ENCODE measurements around the gene RINT1.
"Not testable (repeated sequence)": the region's sequence is repeated elsewhere in the genome, so short reads cannot be mapped to it uniquely, and the experiment has no call there.

The RINT1 gene

GRCh38 chr7:105531792-105532671 lies at the start of gene RINT1:
Gene RINT1, plus strand, starts transcription at chr7:105532201. Its CDS starts 115 bp downstream, at chr7:105532316.
- peak; percentile 28 for DNase-seq

GRCh38 chr7:105487579-105488571 lies 44.1 kb upstream of the RINT1 start:
- no peak for DNase-seq

- no peak for DNase-seq
Observed at GRCh38 chr7:105489409-105489808, 42.6 kb upstream of the RINT1 start.

- DNase-seq, result no peak
Observed at GRCh38 chr7:105493196-105493922, 38.6 kb upstream of the RINT1 start.

- no peak for DNase-seq
Observed at GRCh38 chr7:105493923-105494315, 38.1 kb upstream of the RINT1 start.

- DNase-seq, result no peak
Observed at GRCh38 chr7:105496521-105496920, 35.5 kb upstream of the RINT1 start.

GRCh38 chr7:105497016-105497415 lies 35.0 kb upstream of the RINT1 start:
- DNase-seq, result no peak

GRCh38 chr7:105502173-105502572 lies 29.8 kb upstream of the RINT1 start:
- no peak for DNase-seq

- no peak for DNase-seq
Observed at GRCh38 chr7:105512415-105512814, 19.6 kb upstream of the RINT1 start.

- no peak for DNase-seq
Observed at GRCh38 chr7:105512926-105513526, 19.0 kb upstream of the RINT1 start.

GRCh38 chr7:105515610-105516009 lies 16.4 kb upstream of the RINT1 start:
- DNase-seq, result not testable (repeated sequence)

- DNase-seq, result no peak
Observed at GRCh38 chr7:105519353-105519752, 12.6 kb upstream of the RINT1 start.

GRCh38 chr7:105520620-105521019 lies 11.4 kb upstream of the RINT1 start:
- not testable (repeated sequence) for DNase-seq

GRCh38 chr7:105521027-105521716 lies 10.8 kb upstream of the RINT1 start:
- peak; percentile 32 for DNase-seq

- peak; percentile 18 for DNase-seq
Observed at GRCh38 chr7:105521717-105522463, 10.1 kb upstream of the RINT1 start, which contains the start of gene PUS7. Gene PUS7, minus strand, starts transcription at chr7:105522271. Its CDS starts 13,759 bp downstream, at chr7:105508512.

GRCh38 chr7:105524423-105524822 lies 7.6 kb upstream of the RINT1 start:
- not testable (repeated sequence) for DNase-seq

GRCh38 chr7:105524840-105525239 lies 7.2 kb upstream of the RINT1 start:
- DNase-seq, result no peak

GRCh38 chr7:105527737-105528136 lies 4.3 kb upstream of the RINT1 start:
- not testable (repeated sequence) for DNase-seq

GRCh38 chr7:105530126-105530525 lies 1.9 kb upstream of the RINT1 start:
- no peak for DNase-seq

- DNase-seq, result no peak
Observed at GRCh38 chr7:105530546-105530945, 1.5 kb upstream of the RINT1 start.
